K562 (cell line): ENCODE measurements around the gene PAQR7. TPM values are rescaled to one million over a fixed set of nuclear protein-coding genes. Genes with fewer than 3 reads are reported as not detected.
A peak's percentile ranks its signal among the peaks of the same experiment; 100 is the strongest.

Experiments used
- DDX20 ChIP-seq: fragments of 450-650 bp; IDR thresholded peaks from 2 replicates; pipeline ENCODE4 v1.6.1; 2016; ENCODE audit warnings: missing genetic modification characterization, low read depth, mild to moderate bottlenecking, missing compliant biosample characterization, moderate library complexity
- GTF2E2 ChIP-seq: fragments of 200-800 bp; sonication (Bioruptor generic); IDR thresholded peaks from 2 replicates; pipeline ENCODE4 v1.6.1; 2016; ENCODE audit warnings: missing genetic modification characterization, missing compliant biosample characterization
- HNRNPLL ChIP-seq: fragments of 200-400 bp; formaldehyde crosslinking; IDR thresholded peaks from 2 replicates; pipeline ENCODE4 v1.6.1; 2017; ENCODE audit warnings: low read length, low read depth, mild to moderate bottlenecking; ENCODE audit not compliant: poor library complexity, severe bottlenecking
- KAT7 ChIP-seq: sonication (generic); formaldehyde crosslinking; IDR thresholded peaks from 2 replicates; pipeline ENCODE4 v1.8.0; 2022; ENCODE audit warnings: missing genetic modification reagents, mild to moderate bottlenecking, borderline replicate concordance
- KLF6 ChIP-seq: fragments of 250-450 bp; sonication (Bioruptor Pico); IDR thresholded peaks from 2 replicates; pipeline ENCODE4 v1.4.0; 2020; ENCODE audit warnings: mild to moderate bottlenecking, moderate library complexity, borderline replicate concordance
- LCOR ChIP-seq: sonication (generic); formaldehyde crosslinking; IDR thresholded peaks from 2 replicates; pipeline ENCODE4 v1.8.0; 2022; ENCODE audit warnings: mild to moderate bottlenecking, missing genetic modification reagents
- NR2C2 ChIP-seq, 2 experiments: fragments of 200-800 bp in 1 of 2; sonication (Bioruptor generic) in 1 of 2; sonication (generic) in 1 of 2; formaldehyde crosslinking in 1 of 2; IDR thresholded peaks; 2 replicates each; pipeline versions ENCODE4 v1.6.1 to v1.8.0; 2016 to 2022; ENCODE audit warnings: mild to moderate bottlenecking in 1 of 2, missing compliant biosample characterization in 1 of 2, missing genetic modification characterization in 1 of 2, missing genetic modification reagents in 1 of 2
- POLR2G ChIP-seq: fragments of 200-400 bp; formaldehyde crosslinking; IDR thresholded peaks from 2 replicates; pipeline ENCODE4 v1.6.1; 2017; ENCODE audit warnings: low read depth, mild to moderate bottlenecking, antibody characterized with exemption, low read length, moderate library complexity
- PTTG1 ChIP-seq: fragments of 450-650 bp; IDR thresholded peaks from 2 replicates; pipeline ENCODE4 v1.6.1; 2016; ENCODE audit warnings: low read depth, mild to moderate bottlenecking, missing genetic modification characterization, missing compliant biosample characterization
- polyA plus RNA-seq, 8 experiments: library from polyadenylated mRNA; depleted of rRNA in 4 of 8; stranded (reverse) in 5 of 8; unstranded in 3 of 8; fragments of >200 nt; fragmentation: Nextera tagmentation in 2 of 8; fragmentation: Illumina TruSeq in 1 of 8; extraction: Ambion mirVana in 2 of 8; extraction: Trizol in 1 of 8; gene quantifications; 2 replicates each; pipeline versions ENCODE4 v1.2.1 to v1.2.3, GENCODE V29; 2011 to 2014; ENCODE audit warnings: inconsistent platforms in 1 of 8, missing spikeins in 1 of 8
- total RNA-seq, 7 experiments: library from RNA; depleted of rRNA in 6 of 7; stranded (reverse); fragments of >200 nt in 6 of 7; fragmentation: Illumina TruSeq in 2 of 7; extraction: Trizol in 2 of 7; gene quantifications; 2 replicates each; pipeline versions ENCODE4 v1.2.1 to v1.2.3, GENCODE V29; 2011 to 2021; ENCODE audit warnings: low replicate concordance in 1 of 7
- TF ChIP-seq, protein P1 (sequence below): fragments of 450-650 bp; IDR thresholded peaks from 2 replicates; pipeline ENCODE4 v1.6.1; 2016; ENCODE audit warnings: low read depth, mild to moderate bottlenecking, moderate library complexity
- TF ChIP-seq, protein P2 (sequence below): sonication (generic); IDR thresholded peaks from 2 replicates; pipeline ENCODE4 v1.6.1; 2016
- TF ChIP-seq, protein P3 (sequence below): sonication (generic); formaldehyde crosslinking; IDR thresholded peaks from 2 replicates; pipeline ENCODE4 v1.5.0; 2020; ENCODE audit warnings: missing genetic modification reagents
- TF ChIP-seq, protein P4 (sequence below): fragments of 250-450 bp; sonication (Bioruptor Pico); IDR thresholded peaks from 2 replicates; pipeline ENCODE4 v1.8.0; 2022; ENCODE audit warnings: inconsistent platforms

Gene PAQR7
- total and polyA plus RNA-seq, 9 of the 15 experiments (the other 6 are each of a cell fraction or from before 2014, with no cell fraction given): 1.1 to 5.2 (median 2.6) TPM

DNA sequence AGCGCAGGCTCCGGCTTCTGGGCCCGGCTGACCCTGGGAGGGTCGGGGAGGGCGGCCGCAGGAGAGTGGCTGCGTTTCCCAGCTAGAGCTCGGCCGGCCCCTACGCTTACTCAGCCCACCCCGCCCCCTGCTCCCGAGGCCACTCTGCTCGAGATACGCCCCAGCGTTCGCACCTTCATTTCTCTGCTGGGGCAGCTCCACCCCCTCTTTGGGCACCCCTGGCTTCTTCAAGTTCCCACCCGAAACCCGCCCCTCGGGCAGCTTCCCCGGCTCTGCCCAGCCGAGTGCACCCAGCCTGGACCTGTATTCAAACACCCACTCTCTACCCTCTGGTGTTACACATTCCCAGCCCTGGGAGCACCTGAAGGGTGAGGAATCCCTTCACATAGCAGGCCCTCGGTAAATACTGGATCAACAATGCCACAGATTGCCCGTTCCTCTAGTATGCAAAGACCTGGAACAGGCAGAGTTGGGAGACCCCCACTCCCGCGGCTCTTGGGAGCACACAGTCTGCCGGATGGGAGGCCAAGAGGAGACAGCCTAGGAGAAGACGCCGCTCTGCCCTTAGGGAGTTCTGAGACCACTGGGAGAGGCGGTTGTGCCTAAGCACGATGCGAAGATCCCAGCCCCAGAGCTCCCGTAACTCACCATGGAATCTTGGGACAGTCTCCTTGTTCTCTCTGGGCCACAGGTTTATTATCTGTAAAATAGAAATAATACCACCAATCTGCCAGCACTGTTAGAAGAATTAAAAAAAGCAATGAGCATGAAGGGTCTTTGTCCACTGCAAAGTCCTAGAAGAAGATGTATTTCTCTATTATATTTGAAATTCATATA, 566 bp upstream of the PAQR7 start (continued):
- TF ChIP-seq, protein P1, sequence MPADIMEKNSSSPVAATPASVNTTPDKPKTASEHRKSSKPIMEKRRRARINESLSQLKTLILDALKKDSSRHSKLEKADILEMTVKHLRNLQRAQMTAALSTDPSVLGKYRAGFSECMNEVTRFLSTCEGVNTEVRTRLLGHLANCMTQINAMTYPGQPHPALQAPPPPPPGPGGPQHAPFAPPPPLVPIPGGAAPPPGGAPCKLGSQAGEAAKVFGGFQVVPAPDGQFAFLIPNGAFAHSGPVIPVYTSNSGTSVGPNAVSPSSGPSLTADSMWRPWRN: no peak
- TF ChIP-seq POLR2G (peak; percentile 60; the same call in 1 of the 2 replicates), GTF2E2 (0 out of 2 replicates have a peak, but pooled peaks have one; percentile 35), HNRNPLL (no peak), KAT7 (CRISPR knock-in tag) (0 out of 2 replicates have a peak, but pooled peaks have one; percentile 43), PTTG1 (tag) (no peak), NR2C2 (CRISPR knock-in tag; IDR thresholded peaks at IDR 0.05) (no peak), NR2C2 (tag; IDR thresholded peaks at IDR 0.05) (peak; percentile 26), DDX20 (no peak), LCOR (CRISPR knock-in tag) (no peak), KLF6 (CRISPR knock-in tag) (no peak)
- TF ChIP-seq, protein P2, sequence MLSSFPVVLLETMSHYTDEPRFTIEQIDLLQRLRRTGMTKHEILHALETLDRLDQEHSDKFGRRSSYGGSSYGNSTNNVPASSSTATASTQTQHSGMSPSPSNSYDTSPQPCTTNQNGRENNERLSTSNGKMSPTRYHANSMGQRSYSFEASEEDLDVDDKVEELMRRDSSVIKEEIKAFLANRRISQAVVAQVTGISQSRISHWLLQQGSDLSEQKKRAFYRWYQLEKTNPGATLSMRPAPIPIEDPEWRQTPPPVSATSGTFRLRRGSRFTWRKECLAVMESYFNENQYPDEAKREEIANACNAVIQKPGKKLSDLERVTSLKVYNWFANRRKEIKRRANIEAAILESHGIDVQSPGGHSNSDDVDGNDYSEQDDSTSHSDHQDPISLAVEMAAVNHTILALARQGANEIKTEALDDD: no peak
- TF ChIP-seq, protein P3, sequence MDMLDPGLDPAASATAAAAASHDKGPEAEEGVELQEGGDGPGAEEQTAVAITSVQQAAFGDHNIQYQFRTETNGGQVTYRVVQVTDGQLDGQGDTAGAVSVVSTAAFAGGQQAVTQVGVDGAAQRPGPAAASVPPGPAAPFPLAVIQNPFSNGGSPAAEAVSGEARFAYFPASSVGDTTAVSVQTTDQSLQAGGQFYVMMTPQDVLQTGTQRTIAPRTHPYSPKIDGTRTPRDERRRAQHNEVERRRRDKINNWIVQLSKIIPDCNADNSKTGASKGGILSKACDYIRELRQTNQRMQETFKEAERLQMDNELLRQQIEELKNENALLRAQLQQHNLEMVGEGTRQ (CRISPR knock-in tag): no peak
- TF ChIP-seq, protein P4, sequence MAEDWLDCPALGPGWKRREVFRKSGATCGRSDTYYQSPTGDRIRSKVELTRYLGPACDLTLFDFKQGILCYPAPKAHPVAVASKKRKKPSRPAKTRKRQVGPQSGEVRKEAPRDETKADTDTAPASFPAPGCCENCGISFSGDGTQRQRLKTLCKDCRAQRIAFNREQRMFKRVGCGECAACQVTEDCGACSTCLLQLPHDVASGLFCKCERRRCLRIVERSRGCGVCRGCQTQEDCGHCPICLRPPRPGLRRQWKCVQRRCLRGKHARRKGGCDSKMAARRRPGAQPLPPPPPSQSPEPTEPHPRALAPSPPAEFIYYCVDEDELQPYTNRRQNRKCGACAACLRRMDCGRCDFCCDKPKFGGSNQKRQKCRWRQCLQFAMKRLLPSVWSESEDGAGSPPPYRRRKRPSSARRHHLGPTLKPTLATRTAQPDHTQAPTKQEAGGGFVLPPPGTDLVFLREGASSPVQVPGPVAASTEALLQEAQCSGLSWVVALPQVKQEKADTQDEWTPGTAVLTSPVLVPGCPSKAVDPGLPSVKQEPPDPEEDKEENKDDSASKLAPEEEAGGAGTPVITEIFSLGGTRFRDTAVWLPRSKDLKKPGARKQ: 0 out of 2 replicates have a peak, but pooled peaks have one; percentile 33
